Mammary epithelial cell (primary cell): ENCODE measurements around the gene OGG1.

ENCODE experiments used
- EZH2 ChIP-seq: IDR thresholded peaks from 2 replicates; pipeline ENCODE4 v1.6.1; 2012; ENCODE audit warnings: low read length, inconsistent platforms, borderline replicate concordance
- TF ChIP-seq, protein P1 (sequence below), 2 donors: IDR thresholded peaks in 1 of 2; conservative IDR thresholded peaks in 1 of 2; 2 replicates each; pipeline ENCODE4 v1.5.1; 2011 to 2012; ENCODE audit warnings: inconsistent platforms in 2 of 2, low read length in 2 of 2, mild to moderate bottlenecking in 2 of 2, control low read depth in 1 of 2, low read depth in 1 of 2; ENCODE audit not compliant: insufficient read depth in 1 of 2; ENCODE audit errors: extremely low read depth in 1 of 2

DNA sequence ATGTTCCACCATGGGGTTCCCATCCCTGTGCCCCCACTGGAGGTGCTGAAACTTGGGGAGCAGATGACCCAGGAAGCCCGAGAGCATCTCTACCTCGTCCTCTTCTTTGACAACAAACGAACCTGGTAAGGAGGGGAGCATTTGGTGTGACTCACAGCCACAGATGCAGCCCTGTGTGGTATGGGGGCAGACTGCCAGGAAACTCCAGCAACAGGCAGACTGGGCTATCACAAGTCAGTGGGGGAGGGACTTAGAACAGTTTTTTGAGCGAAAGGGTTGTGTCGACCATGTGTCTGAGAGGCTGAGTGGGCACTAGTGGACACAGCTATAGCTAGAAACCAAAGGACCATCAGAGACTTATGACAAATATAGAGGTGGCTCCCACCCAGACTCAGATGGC is 3.4 kb upstream of the OGG1 start:
- no peak for TF ChIP-seq EZH2
- TF ChIP-seq, protein P1, sequence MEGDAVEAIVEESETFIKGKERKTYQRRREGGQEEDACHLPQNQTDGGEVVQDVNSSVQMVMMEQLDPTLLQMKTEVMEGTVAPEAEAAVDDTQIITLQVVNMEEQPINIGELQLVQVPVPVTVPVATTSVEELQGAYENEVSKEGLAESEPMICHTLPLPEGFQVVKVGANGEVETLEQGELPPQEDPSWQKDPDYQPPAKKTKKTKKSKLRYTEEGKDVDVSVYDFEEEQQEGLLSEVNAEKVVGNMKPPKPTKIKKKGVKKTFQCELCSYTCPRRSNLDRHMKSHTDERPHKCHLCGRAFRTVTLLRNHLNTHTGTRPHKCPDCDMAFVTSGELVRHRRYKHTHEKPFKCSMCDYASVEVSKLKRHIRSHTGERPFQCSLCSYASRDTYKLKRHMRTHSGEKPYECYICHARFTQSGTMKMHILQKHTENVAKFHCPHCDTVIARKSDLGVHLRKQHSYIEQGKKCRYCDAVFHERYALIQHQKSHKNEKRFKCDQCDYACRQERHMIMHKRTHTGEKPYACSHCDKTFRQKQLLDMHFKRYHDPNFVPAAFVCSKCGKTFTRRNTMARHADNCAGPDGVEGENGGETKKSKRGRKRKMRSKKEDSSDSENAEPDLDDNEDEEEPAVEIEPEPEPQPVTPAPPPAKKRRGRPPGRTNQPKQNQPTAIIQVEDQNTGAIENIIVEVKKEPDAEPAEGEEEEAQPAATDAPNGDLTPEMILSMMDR (conservative IDR thresholded peaks at IDR 0.05 in 1 of 2, IDR thresholded peaks at IDR 0.05 in 1 of 2; ENCODE audit: extremely low read depth in 1 of 2, insufficient read depth in 1 of 2, low read depth in 1 of 2, low read length in 2 of 2): no peak
